HEK293 (cell line): ENCODE data around the gene CCNT2.
A peak's percentile ranks its signal among the peaks of the same experiment; 100 is the strongest.

Source experiments
- BCL11A ChIP-seq: fragments of 450-650 bp; formaldehyde crosslinking; IDR thresholded peaks from 2 replicates; pipeline ENCODE4 v1.5.1; 2016; ENCODE audit warnings: low read depth, missing biosample characterization, missing genetic modification characterization
- IKZF3 ChIP-seq: fragments of 450-650 bp; IDR thresholded peaks from 2 replicates; pipeline ENCODE4 v1.5.0; 2018; ENCODE audit warnings: missing biosample characterization, mild to moderate bottlenecking, missing genetic modification characterization, moderate library complexity
- PRDM2 ChIP-seq: fragments of 450-650 bp; formaldehyde crosslinking; IDR thresholded peaks from 2 replicates; pipeline ENCODE4 v1.5.1; 2016; ENCODE audit warnings: missing biosample characterization, missing genetic modification characterization, borderline replicate concordance
- SP3 ChIP-seq: fragments of 450-650 bp; formaldehyde crosslinking; IDR thresholded peaks from 2 replicates; pipeline ENCODE4 v1.5.1; 2016; ENCODE audit warnings: missing biosample characterization, missing genetic modification characterization
- YY1 ChIP-seq: fragments of 450-650 bp; formaldehyde crosslinking; IDR thresholded peaks from 2 replicates; pipeline ENCODE4 v1.5.1; 2018; ENCODE audit warnings: missing biosample characterization, missing genetic modification characterization
- ZBTB11 ChIP-seq: fragments of 450-650 bp; formaldehyde crosslinking; conservative IDR thresholded peaks from 2 replicates; pipeline ENCODE4 v1.5.1; 2016; ENCODE audit warnings: low read depth, missing biosample characterization, missing genetic modification characterization
- ZBTB8A ChIP-seq: fragments of 450-650 bp; formaldehyde crosslinking; IDR thresholded peaks from 2 replicates; pipeline ENCODE4 v1.5.1; 2016; ENCODE audit warnings: missing biosample characterization, missing genetic modification characterization
- ZNF114 ChIP-seq: fragments of 450-650 bp; formaldehyde crosslinking; IDR thresholded peaks from 2 replicates; pipeline ENCODE4 v1.5.0; 2017; ENCODE audit warnings: missing biosample characterization, missing genetic modification characterization
- ZNF121 ChIP-seq: fragments of 450-650 bp; formaldehyde crosslinking; IDR thresholded peaks from 2 replicates; pipeline ENCODE4 v1.5.1; 2016; ENCODE audit warnings: missing biosample characterization, missing genetic modification characterization
- ZNF174 ChIP-seq: fragments of 450-650 bp; formaldehyde crosslinking; IDR thresholded peaks from 2 replicates; pipeline ENCODE4 v1.5.0; 2017; ENCODE audit warnings: missing biosample characterization, mild to moderate bottlenecking, missing genetic modification characterization
- ZNF221 ChIP-seq: fragments of 450-650 bp; formaldehyde crosslinking; IDR thresholded peaks from 2 replicates; pipeline ENCODE4 v1.5.1; 2017; ENCODE audit warnings: missing biosample characterization, missing genetic modification characterization, borderline replicate concordance
- ZNF23 ChIP-seq: fragments of 450-650 bp; formaldehyde crosslinking; IDR thresholded peaks from 2 replicates; pipeline ENCODE4 v1.5.1; 2016; ENCODE audit warnings: missing biosample characterization, missing genetic modification characterization, borderline replicate concordance
- ZNF311 ChIP-seq: fragments of 450-650 bp; formaldehyde crosslinking; IDR thresholded peaks from 2 replicates; pipeline ENCODE4 v1.5.1; 2017; ENCODE audit warnings: missing biosample characterization, missing genetic modification characterization, borderline replicate concordance
- ZNF362 ChIP-seq: fragments of 450-650 bp; formaldehyde crosslinking; IDR thresholded peaks from 2 replicates; pipeline ENCODE4 v1.5.1; 2016; ENCODE audit warnings: missing biosample characterization, missing genetic modification characterization
- ZNF391 ChIP-seq: fragments of 450-650 bp; formaldehyde crosslinking; IDR thresholded peaks from 2 replicates; pipeline ENCODE4 v1.5.1; 2016; ENCODE audit warnings: low read depth, missing biosample characterization, missing genetic modification characterization, borderline replicate concordance
- ZNF449 ChIP-seq: fragments of 450-650 bp; formaldehyde crosslinking; IDR thresholded peaks from 2 replicates; pipeline ENCODE4 v1.5.1; 2017; ENCODE audit warnings: missing biosample characterization, mild to moderate bottlenecking, missing genetic modification characterization, moderate library complexity
- ZNF521 ChIP-seq: fragments of 450-650 bp; formaldehyde crosslinking; IDR thresholded peaks from 2 replicates; pipeline ENCODE4 v1.5.1; 2017; ENCODE audit warnings: missing biosample characterization, mild to moderate bottlenecking, missing genetic modification characterization
- ZNF610 ChIP-seq: fragments of 450-650 bp; formaldehyde crosslinking; IDR thresholded peaks from 2 replicates; pipeline ENCODE4 v1.5.1; 2016; ENCODE audit warnings: missing biosample characterization, missing genetic modification characterization, borderline replicate concordance
- ZNF658 ChIP-seq: fragments of 450-650 bp; formaldehyde crosslinking; IDR thresholded peaks from 2 replicates; pipeline ENCODE4; 2016; ENCODE audit warnings: missing biosample characterization, missing genetic modification characterization
- ZSCAN30 ChIP-seq: fragments of 450-650 bp; IDR thresholded peaks from 2 replicates; pipeline ENCODE4 v1.5.1; 2018; ENCODE audit warnings: missing biosample characterization, mild to moderate bottlenecking, missing genetic modification characterization, moderate library complexity
- TF ChIP-seq, protein P1 (sequence below): fragments of 450-650 bp; formaldehyde crosslinking; optimal IDR thresholded peaks from 2 replicates; pipeline ENCODE3; 2016; ENCODE audit warnings: missing biosample characterization, mild to moderate bottlenecking, missing genetic modification characterization
- TF ChIP-seq, protein P2 (sequence below): sonication (generic); formaldehyde crosslinking; IDR thresholded peaks from 2 replicates; pipeline ENCODE4 v1.8.1; 2022; ENCODE audit warnings: mild to moderate bottlenecking, moderate library complexity, missing genetic modification reagents
- TF ChIP-seq, protein P3 (sequence below): fragments of 450-650 bp; formaldehyde crosslinking; IDR thresholded peaks from 2 replicates; pipeline ENCODE4; 2016; ENCODE audit warnings: missing biosample characterization, missing genetic modification characterization

CCNT2 gene

GRCh38 chr2:134917888-134918525, 615 bp upstream of the CCNT2 start (continued):
- TF ChIP-seq PRDM2 (tag by site-specific recombination) (no peak), ZNF221 (tag by site-specific recombination) (no peak), ZNF362 (tag by site-specific recombination) (no peak), BCL11A (tag by site-specific recombination) (no peak), YY1 (tag by site-specific recombination) (0 out of 2 replicates have a peak, but pooled peaks have one; percentile 16), ZNF311 (tag by site-specific recombination) (no peak), ZNF610 (tag by site-specific recombination) (no peak), IKZF3 (tag by site-specific recombination) (no peak), ZNF521 (tag by site-specific recombination) (no peak), ZNF23 (tag by site-specific recombination) (no peak), ZNF174 (no peak), ZNF658 (tag by site-specific recombination) (no peak), ZNF391 (tag by site-specific recombination) (no peak), ZBTB8A (tag by site-specific recombination) (peak; percentile 57), ZBTB11 (tag by site-specific recombination) (peak; percentile 43), ZSCAN30 (tag by site-specific recombination) (0 out of 2 replicates have a peak, but pooled peaks have one; percentile 24), ZNF121 (peak; percentile 42; the same call in 1 of the 2 replicates), ZNF114 (tag by site-specific recombination) (no peak), SP3 (tag by site-specific recombination) (no peak), ZNF449 (no peak)
- TF ChIP-seq, protein P1, sequence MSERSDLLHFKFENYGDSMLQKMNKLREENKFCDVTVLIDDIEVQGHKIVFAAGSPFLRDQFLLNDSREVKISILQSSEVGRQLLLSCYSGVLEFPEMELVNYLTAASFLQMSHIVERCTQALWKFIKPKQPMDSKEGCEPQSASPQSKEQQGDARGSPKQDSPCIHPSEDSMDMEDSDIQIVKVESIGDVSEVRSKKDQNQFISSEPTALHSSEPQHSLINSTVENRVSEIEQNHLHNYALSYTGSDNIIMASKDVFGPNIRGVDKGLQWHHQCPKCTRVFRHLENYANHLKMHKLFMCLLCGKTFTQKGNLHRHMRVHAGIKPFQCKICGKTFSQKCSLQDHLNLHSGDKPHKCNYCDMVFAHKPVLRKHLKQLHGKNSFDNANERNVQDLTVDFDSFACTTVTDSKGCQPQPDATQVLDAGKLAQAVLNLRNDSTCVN: peak; percentile 43
- TF ChIP-seq, protein P2, sequence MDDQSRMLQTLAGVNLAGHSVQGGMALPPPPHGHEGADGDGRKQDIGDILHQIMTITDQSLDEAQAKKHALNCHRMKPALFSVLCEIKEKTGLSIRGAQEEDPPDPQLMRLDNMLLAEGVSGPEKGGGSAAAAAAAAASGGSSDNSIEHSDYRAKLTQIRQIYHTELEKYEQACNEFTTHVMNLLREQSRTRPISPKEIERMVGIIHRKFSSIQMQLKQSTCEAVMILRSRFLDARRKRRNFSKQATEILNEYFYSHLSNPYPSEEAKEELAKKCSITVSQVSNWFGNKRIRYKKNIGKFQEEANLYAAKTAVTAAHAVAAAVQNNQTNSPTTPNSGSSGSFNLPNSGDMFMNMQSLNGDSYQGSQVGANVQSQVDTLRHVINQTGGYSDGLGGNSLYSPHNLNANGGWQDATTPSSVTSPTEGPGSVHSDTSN (CRISPR knock-in tag): no peak
- TF ChIP-seq, protein P3, sequence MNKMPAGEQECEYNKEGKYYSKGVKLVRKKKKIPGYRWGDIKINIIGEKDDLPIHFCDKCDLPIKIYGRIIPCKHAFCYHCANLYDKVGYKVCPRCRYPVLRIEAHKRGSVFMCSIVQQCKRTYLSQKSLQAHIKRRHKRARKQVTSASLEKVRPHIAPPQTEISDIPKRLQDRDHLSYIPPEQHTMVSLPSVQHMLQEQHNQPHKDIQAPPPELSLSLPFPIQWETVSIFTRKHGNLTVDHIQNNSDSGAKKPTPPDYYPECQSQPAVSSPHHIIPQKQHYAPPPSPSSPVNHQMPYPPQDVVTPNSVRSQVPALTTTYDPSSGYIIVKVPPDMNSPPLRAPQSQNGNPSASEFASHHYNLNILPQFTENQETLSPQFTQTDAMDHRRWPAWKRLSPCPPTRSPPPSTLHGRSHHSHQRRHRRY (tag by site-specific recombination): no peak
